ENCODE results near the gene ZNF208.
"Not testable (repeated sequence)": the region's sequence is repeated elsewhere in the genome, so short reads cannot be mapped to it uniquely, and the experiment has no call there.

Gene ZNF208

GRCh38 chr19:21884786-21885185 lies 126.0 kb downstream of the ZNF208 start:
- peaks cover 39% of the 10 kb centered on the region for H3K9me3 ChIP-seq (ENCODE audit: insufficient read depth, low read depth, low read length)
- not testable (repeated sequence) for H3K27ac ChIP-seq (ENCODE audit: low read depth, low read length); H3K4me3 ChIP-seq (ENCODE audit: low read length); H3K36me3 ChIP-seq (ENCODE audit: insufficient read depth, low read length); H3K27me3 ChIP-seq (ENCODE audit: insufficient read depth, low read length); H3K4me1 ChIP-seq (ENCODE audit: insufficient read depth, low read length); H3K9ac ChIP-seq (ENCODE audit: low read depth, low read length)
- WGBS, result 92% methylated on average over 8 of the region's 8 CpGs

- WGBS, result 90% methylated on average over 10 of the region's 10 CpGs
- no peaks in the 10 kb centered on the region for H3K27me3 ChIP-seq (ENCODE audit: insufficient read depth, low read length)
- H3K27ac ChIP-seq (ENCODE audit: low read depth, low read length), result no peak overlapping the region
- H3K36me3 ChIP-seq (ENCODE audit: insufficient read depth, low read length), result no peaks in the 10 kb centered on the region
- H3K4me1 ChIP-seq (ENCODE audit: insufficient read depth, low read length), result no peaks in the 10 kb centered on the region
- H3K4me3 ChIP-seq (ENCODE audit: low read length), result no peak overlapping the region
- H3K9ac ChIP-seq (ENCODE audit: low read depth, low read length), result no peak overlapping the region
- H3K9me3 ChIP-seq (ENCODE audit: insufficient read depth, low read depth, low read length), result peaks cover 52% of the 10 kb centered on the region
Measured at GRCh38 chr19:21883516-21883915, 127.2 kb downstream of the ZNF208 start.

Data from HUES64 (cell line).